HG03066 (cell line): ENCODE data around the gene AIG1.
"Not testable (repeated sequence)": the region's sequence is repeated elsewhere in the genome, so short reads cannot be mapped to it uniquely, and the experiment has no call there.

Source experiments
- ATAC-seq: cut with Tn5 transposase; IDR thresholded peaks from one replicate; pipeline ENCODE4 v1.9.1; 2021; ENCODE audit warnings: low read depth; ENCODE audit not compliant: unreplicated experiment

The AIG1 gene

DNA sequence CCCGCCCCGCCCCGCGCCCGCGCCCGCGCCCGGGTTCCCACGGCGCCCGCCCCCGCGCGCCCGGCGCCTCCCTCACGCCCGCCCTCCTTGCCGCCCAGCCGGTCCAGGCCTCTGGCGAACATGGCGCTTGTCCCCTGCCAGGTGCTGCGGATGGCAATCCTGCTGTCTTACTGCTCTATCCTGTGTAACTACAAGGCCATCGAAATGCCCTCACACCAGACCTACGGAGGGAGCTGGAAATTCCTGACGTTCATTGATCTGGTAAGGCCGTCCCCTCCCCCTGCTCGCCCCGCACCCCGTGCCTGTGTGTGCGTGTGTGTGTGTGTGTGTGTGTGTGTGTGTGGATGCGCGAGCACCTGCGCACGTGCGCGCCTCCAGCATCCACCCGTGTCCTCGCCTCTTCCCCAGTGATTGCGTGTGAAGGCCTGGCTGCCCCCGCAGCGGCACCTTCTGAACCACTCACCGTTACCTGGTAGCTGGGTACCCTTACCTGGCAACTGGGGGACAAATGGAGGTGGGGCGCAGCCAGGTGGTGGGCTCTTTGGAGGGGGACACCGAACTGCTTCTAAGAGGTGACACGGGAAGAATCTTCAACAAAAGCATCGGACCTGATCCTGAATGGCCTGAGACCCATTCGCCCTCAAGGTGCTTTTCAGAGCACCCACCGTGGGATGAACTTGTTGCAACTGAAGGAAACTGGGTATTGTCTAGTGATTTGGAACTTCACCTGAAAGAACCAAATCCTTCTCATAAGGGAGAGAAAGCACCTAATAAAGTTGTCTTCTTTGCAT lies at the start of gene AIG1:
AIG1 (plus strand) TSS at position 84 of the 791 bp plus-strand sequence; CDS start at position 121, 37 bp downstream.
- peak; percentile 57 for ATAC-seq

GRCh38 chr6:143014764-143015163 lies 45.9 kb upstream of the AIG1 start:
- ATAC-seq = no peak

DNA sequence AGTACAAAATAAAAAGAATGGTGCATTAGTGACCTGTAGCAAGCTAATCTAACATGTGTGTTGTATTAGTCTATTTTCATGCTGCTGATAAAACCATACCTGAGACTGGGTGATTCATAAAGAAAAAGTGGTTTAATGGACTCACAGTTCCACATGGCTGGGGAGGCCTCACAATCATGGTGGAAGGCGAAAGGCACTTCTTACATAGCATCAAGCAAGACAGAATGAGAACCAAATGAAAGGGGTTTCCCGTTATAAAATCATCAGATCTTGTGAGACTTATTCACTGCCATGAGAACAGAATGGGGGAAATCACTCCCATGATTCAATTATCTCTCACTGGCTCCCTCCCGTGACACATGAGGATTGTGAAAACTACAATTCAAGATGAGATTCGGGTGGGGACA lies 45.4 kb upstream of the AIG1 start:
- ATAC-seq = no peak

GRCh38 chr6:143018955-143019354 lies 41.7 kb upstream of the AIG1 start:
- no peak for ATAC-seq

- not testable (repeated sequence) for ATAC-seq
Observed at GRCh38 chr6:143020862-143021261, 39.8 kb upstream of the AIG1 start.

GRCh38 chr6:143021543-143021942 lies 39.1 kb upstream of the AIG1 start:
- ATAC-seq = no peak

DNA sequence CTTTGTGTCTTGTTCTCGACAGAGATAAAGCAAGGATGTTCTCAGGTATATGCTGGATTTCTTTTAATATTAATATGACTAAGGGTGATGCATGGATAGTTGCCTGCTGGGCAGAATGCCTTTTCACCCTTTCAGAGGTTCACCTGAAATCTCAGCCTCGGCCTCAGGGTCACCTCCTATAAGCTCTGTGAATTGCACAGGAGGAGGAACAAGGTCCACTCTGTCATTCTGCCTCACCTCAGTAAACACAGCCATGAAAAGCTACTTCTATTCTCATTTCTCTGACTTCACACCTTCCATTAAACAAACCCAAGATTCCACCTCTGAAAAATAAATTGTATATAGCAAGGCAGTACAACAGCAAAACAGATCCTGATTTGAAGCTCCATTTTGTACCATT lies 38.1 kb upstream of the AIG1 start:
- no peak for ATAC-seq

GRCh38 chr6:143023695-143024094 lies 37.0 kb upstream of the AIG1 start:
- ATAC-seq = no peak

GRCh38 chr6:143024977-143025376 lies 35.7 kb upstream of the AIG1 start:
- no peak for ATAC-seq

DNA sequence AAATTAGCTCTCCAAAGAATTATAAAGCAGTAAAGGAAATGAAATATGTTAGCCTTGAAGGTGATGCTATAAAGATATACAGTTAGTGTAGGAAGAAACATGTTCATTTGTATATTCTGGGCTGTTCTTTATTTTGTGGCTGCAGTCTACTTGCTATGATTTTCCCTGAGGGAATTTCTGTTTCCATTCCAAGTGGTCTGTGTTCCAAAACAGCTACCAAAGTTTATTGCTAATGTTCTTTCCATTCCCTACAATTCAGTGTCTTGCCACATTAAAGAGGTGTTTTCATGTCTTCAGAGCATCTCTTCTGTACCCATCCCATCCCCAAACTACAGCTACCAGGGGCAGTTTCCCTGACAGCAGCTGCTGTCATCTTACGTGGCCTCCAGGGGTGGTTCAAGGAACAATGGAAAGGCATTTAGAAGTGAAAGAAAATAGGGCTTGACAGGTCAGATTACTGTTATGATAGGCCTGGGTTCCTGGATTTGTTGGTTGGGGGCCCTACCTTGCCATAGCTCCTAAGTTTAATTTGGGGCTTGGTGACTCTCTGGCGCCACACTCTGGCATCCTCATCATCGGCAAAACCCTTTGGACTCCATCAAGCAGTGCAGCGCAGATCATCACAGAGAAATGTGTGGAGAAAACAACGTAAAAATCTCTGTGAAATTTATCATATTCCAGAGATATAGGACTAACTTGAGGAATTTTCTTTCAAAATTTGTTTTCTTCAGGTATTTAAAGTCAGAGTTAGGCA lies 33.8 kb upstream of the AIG1 start:
- peak; percentile 63 for ATAC-seq

DNA sequence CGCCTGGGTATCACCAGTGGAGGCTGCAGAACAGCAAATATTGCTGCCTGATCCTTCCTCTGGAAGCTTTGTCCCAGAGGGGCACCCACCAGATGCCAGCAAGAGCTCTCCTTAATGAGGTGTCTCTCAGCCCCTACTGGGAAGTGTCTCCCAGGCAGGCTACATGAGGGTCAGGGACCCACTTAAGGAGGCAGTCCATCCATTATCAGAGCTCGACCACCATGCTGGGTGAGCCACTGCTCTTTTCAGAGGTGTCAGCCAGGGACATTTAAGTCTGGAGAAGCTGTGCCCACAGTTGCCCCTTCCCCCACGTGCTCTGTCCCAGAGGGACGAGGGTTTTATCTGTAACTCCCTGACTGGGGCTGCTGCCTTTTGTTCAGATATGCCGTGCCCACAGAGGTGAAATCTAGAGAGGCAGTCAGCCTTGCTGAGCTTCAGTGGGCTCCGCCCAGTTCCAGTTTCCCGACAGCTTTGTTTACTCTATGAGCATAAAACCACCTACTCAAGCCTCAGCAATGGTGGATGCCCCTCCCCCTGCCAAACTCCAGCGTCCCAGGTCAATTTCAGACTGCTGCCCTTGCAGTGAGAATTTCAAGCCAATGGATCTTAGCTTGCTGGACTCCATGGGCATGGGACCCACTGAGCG lies 25.9 kb upstream of the AIG1 start:
- no peak for ATAC-seq

GRCh38 chr6:143037470-143037869 lies 23.2 kb upstream of the AIG1 start:
- ATAC-seq = no peak

DNA sequence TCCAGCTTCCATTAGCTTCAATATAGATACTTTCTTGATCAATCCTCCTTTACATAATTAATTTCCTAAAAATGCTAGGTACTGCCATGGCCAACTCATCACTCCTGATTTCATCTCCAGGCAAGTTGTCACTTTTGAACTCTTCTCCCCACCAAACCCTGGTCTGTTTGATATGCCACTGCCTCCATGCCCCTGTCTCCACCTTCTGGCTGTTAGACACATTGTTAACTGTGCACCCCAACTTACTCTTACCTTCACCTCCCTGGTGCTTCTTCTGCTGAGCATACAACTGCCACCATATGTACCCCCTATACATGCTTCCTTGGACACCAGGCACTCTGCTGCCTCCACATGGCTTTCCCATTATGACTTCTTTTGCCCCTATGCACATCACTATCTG lies 21.9 kb upstream of the AIG1 start:
- ATAC-seq = no peak

GRCh38 chr6:143039548-143039947 lies 21.1 kb upstream of the AIG1 start:
- ATAC-seq = no peak

- ATAC-seq = no peak
Observed at GRCh38 chr6:143040018-143040417, 20.7 kb upstream of the AIG1 start.

DNA sequence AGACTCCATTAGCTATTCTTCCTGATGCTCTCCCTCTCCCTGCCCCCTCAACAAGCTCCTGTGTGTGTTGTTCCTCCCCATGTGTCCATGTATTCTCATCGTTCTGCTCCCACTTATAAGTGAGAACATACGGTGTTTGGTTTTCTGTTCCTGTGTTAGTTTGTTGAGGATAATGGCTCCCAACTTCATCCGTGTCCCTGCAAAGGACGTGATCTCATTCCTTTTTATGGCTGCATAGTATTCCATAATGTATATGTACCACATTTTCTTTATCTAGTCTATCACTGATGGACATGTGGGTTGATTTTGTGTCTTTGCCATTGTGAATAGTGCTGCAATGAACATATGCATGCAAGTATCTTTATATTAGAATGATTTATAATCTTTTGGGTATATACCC lies 16.3 kb upstream of the AIG1 start:
- not testable (repeated sequence) for ATAC-seq

- ATAC-seq = no peak
Observed at GRCh38 chr6:143049611-143050010, 11.1 kb upstream of the AIG1 start.

GRCh38 chr6:143050509-143050908 lies 10.2 kb upstream of the AIG1 start:
- ATAC-seq = no peak

DNA sequence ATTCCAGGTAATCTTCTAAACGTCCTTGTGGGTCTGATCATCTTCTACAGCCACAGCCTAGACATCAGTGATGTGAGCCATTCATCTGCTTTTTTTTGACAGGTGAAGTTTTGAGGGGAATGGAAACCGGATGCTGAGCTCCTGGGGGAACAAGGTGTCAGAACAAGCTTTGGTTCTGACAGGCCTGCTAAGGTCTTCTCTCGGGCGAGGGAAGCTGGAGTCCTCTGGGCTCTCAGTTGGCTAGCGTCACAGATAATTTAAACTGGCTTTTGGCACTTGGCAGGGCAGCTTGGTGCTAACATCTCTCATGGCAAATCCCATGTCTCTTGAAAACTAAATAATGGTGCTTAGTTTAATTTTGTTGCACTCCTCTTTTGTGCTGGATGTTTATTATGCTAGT lies 8.4 kb upstream of the AIG1 start:
- no peak for ATAC-seq

GRCh38 chr6:143053856-143054255 lies 6.8 kb upstream of the AIG1 start:
- no peak for ATAC-seq

- no peak for ATAC-seq
Observed at GRCh38 chr6:143054329-143054728, 6.4 kb upstream of the AIG1 start.
